GM19372 (cell line): ENCODE data around the gene USP49.
"Not testable (repeated sequence)": the region's sequence is repeated elsewhere in the genome, so short reads cannot be mapped to it uniquely, and the experiment has no call there.

ENCODE experiments used
- ATAC-seq: cut with Tn5 transposase; IDR thresholded peaks from one replicate; pipeline ENCODE4 v1.9.1; 2021; ENCODE audit warnings: mild to moderate bottlenecking, low read depth, moderate library complexity; ENCODE audit not compliant: unreplicated experiment

Gene USP49

GRCh38 chr6:41815587-41815986 lies 79.6 kb downstream of the USP49 start:
- no peak for ATAC-seq

GRCh38 chr6:41814629-41815028 lies 80.5 kb downstream of the USP49 start:
- no peak for ATAC-seq

GRCh38 chr6:41813956-41814355 lies 81.2 kb downstream of the USP49 start:
- ATAC-seq, result no peak

- ATAC-seq, result no peak
These were observed 81.7 kb downstream of the USP49 start for GRCh38 chr6:41813469-41813868.

GRCh38 chr6:41811946-41812345 lies 83.2 kb downstream of the USP49 start:
- not testable (repeated sequence) for ATAC-seq

- no peak for ATAC-seq
These were observed 84.1 kb downstream of the USP49 start for GRCh38 chr6:41811095-41811494.

GRCh38 chr6:41805830-41806774 lies 89.1 kb downstream of the USP49 start:
- no peak for ATAC-seq

GRCh38 chr6:41801380-41801779 lies 93.8 kb downstream of the USP49 start:
- no peak for ATAC-seq

GRCh38 chr6:41799559-41799911 lies 95.6 kb downstream of the USP49 start:
- ATAC-seq, result no peak

- no peak for ATAC-seq
These were observed 96.1 kb downstream of the USP49 start for GRCh38 chr6:41798901-41799558.

GRCh38 chr6:41796474-41796873 lies 98.7 kb downstream of the USP49 start:
- no peak for ATAC-seq

- no peak for ATAC-seq
These were observed 103.2 kb downstream of the USP49 start for GRCh38 chr6:41791984-41792383.

- no peak for ATAC-seq
These were observed 103.9 kb downstream of the USP49 start for GRCh38 chr6:41791305-41791704.

- no peak for ATAC-seq
These were observed 105.1 kb downstream of the USP49 start for GRCh38 chr6:41790045-41790444.

GRCh38 chr6:41789390-41789724 lies 105.8 kb downstream of the USP49 start:
- ATAC-seq, result no peak

GRCh38 chr6:41787219-41787917 lies 107.8 kb downstream of the USP49 start, which contains the start of gene TOMM6:
TSS of gene TOMM6 (plus strand) at chr6:41787694. CDS start at chr6:41787698, 4 bp downstream.
- ATAC-seq, result peak; percentile 78

- peak; percentile 60 for ATAC-seq
These were observed 108.5 kb downstream of the USP49 start for GRCh38 chr6:41786451-41787218.

- peak; percentile 0 for ATAC-seq
These were observed 109.3 kb downstream of the USP49 start for GRCh38 chr6:41785689-41786450.

- ATAC-seq, result no peak
These were observed 109.9 kb downstream of the USP49 start for GRCh38 chr6:41785254-41785653.
